Endothelial cell of umbilical vein (primary cell): ENCODE data around the gene PSMA8. TPM values are rescaled to one million over a fixed set of nuclear protein-coding genes. Genes with fewer than 3 reads are reported as not detected.
"Not testable (repeated sequence)": the region's sequence is repeated elsewhere in the genome, so short reads cannot be mapped to it uniquely, and the experiment has no call there.

ENCODE experiments used
- BruUV-seq: library from RNA; stranded (reverse); fragments of 400-500 nt; replicated peaks from 2 replicates; lab custom pipeline; 2021; lab: Mats Ljungman, UMichigan
- CTCF ChIA-PET: fragments of 300-600, 350-600 bp; sonication (Branson Sonifier 250); formaldehyde crosslinking; loops from one replicate; lab custom pipeline; 2021; ENCODE audit warnings: antibody characterized with exemption, inconsistent platforms; lab: Charles Lee
- POLR2A ChIA-PET: fragments of 300-600, 350-600 bp; sonication (Branson Sonifier 250); formaldehyde crosslinking; loops from one replicate; lab custom pipeline; 2021; ENCODE audit warnings: antibody characterized with exemption, inconsistent platforms; lab: Charles Lee
- DNase-seq: peaks from one replicate; pipeline ENCODE4 v3.0.0-alpha.2; 2011; ENCODE audit warnings: low read depth, low spot score
- FAIRE-seq: peaks from 2 replicates; lab custom pipeline; 2011; peaks lifted over from hg19 to GRCh38; lab: Jason Lieb, UNC
- H2AFZ ChIP-seq: 2 replicates; pipeline ENCODE4 v1.6.0; 2012; ENCODE audit warnings: low read depth, low read length, control low read depth, inconsistent platforms
- H3K27ac ChIP-seq: 2 replicates; pipeline ENCODE4 v1.5.1; 2011; ENCODE audit warnings: low read depth, mild to moderate bottlenecking, control low read depth, low read length, moderate library complexity; ENCODE audit not compliant: insufficient read depth
- H3K27me3 ChIP-seq, 2 experiments: 2 replicates each; pipeline versions ENCODE4 v1.6.0 to v1.6.1; 2011; ENCODE audit warnings: low read length in 2 of 2, mixed read lengths in 1 of 2; ENCODE audit not compliant: control insufficient read depth in 2 of 2, insufficient read depth in 2 of 2
- H3K36me3 ChIP-seq, 2 experiments: 2 replicates in 1 of 2; 3 replicates in 1 of 2; pipeline ENCODE4 v1.5.1; 2011; ENCODE audit warnings: low read length in 2 of 2, mild to moderate bottlenecking in 1 of 2, moderate library complexity in 1 of 2; ENCODE audit not compliant: control insufficient read depth in 2 of 2, insufficient read depth in 2 of 2; ENCODE audit errors: extremely low read depth in 1 of 2
- H3K4me1 ChIP-seq: 3 replicates; pipeline ENCODE4 v1.5.1; 2011; ENCODE audit warnings: mild to moderate bottlenecking, low read length; ENCODE audit not compliant: control insufficient read depth, insufficient read depth; ENCODE audit errors: extremely low read depth
- H3K4me2 ChIP-seq: 2 replicates; pipeline ENCODE4 v1.6.1; 2011; ENCODE audit warnings: low read length, control low read depth, mixed read lengths; ENCODE audit not compliant: insufficient read depth
- H3K4me3 ChIP-seq, 3 experiments: fragments of 200-600 bp in 1 of 3; sonication (generic), shearing (Covaris generic) in 1 of 3; replicated peaks in 1 of 3; 2 replicates each; pipeline ENCODE4 v1.5.1; 2011 to 2016; ENCODE audit warnings: control low read depth in 3 of 3, low read length in 3 of 3, mild to moderate bottlenecking in 2 of 3, inconsistent platforms in 1 of 3, low read depth in 1 of 3, moderate library complexity in 1 of 3; ENCODE audit not compliant: insufficient read depth in 1 of 3
- H3K79me2 ChIP-seq: 2 replicates; pipeline ENCODE4 v1.6.0; 2012; ENCODE audit warnings: low read length, inconsistent platforms; ENCODE audit not compliant: control insufficient read depth, insufficient read depth
- H3K9ac ChIP-seq: replicated peaks from 2 replicates; pipeline ENCODE3; 2011; ENCODE audit warnings: low read length, control low read depth; ENCODE audit not compliant: insufficient read depth; ENCODE audit errors: extremely low read depth
- H3K9me1 ChIP-seq: replicated peaks from 3 replicates; pipeline ENCODE4 v1.6.0; 2011; ENCODE audit warnings: mild to moderate bottlenecking, low read length; ENCODE audit not compliant: control insufficient read depth, insufficient read depth; ENCODE audit errors: extremely low read depth
- H3K9me3 ChIP-seq: replicated peaks from 2 replicates; pipeline ENCODE4 v1.5.1; 2012; ENCODE audit warnings: low read length, inconsistent platforms; ENCODE audit not compliant: control insufficient read depth, insufficient read depth
- H4K20me1 ChIP-seq: replicated peaks from 2 replicates; pipeline ENCODE3; 2011; ENCODE audit warnings: mild to moderate bottlenecking, low read length; ENCODE audit not compliant: control insufficient read depth, insufficient read depth; ENCODE audit errors: extremely low read depth
- MYC ChIP-seq: IDR thresholded peaks from one replicate; pipeline ENCODE4 v1.6.1; 2011; ENCODE audit warnings: mild to moderate bottlenecking, low read depth, low read length
- dilution Hi-C: fragments of 300-500 bp; cut with MboI; formaldehyde crosslinking; loops from one replicate; pipeline ENCODE4 v1.15.0; 2019; ENCODE audit warnings: low sequenced_read_pairs; ENCODE audit not compliant: extremely low pct_ligation_motif_present
- intact Hi-C: fragments of 100-400 bp; cut with micrococcal nuclease; formaldehyde crosslinking; loops from one replicate; pipeline ENCODE4 v1.10.0; 2022
- polyA plus RNA-seq, 4 experiments: library from polyadenylated mRNA; depleted of rRNA in 3 of 4; stranded (reverse) in 3 of 4; unstranded in 1 of 4; fragments of >200 nt; gene quantifications; 2 replicates each; pipeline versions ENCODE4 v1.2.1 to v1.2.3, GENCODE V29; 2011 to 2012; ENCODE audit warnings: missing spikeins in 1 of 4
- total RNA-seq: library from RNA; stranded (reverse); gene quantifications from 2 replicates; pipeline ENCODE4 v1.2.3, GENCODE V29; 2021

Gene PSMA8
- total and polyA plus RNA-seq, 2 donors (not counting 3 experiments of a cell fraction or from before 2014, with no cell fraction given), result not detected

DNA sequence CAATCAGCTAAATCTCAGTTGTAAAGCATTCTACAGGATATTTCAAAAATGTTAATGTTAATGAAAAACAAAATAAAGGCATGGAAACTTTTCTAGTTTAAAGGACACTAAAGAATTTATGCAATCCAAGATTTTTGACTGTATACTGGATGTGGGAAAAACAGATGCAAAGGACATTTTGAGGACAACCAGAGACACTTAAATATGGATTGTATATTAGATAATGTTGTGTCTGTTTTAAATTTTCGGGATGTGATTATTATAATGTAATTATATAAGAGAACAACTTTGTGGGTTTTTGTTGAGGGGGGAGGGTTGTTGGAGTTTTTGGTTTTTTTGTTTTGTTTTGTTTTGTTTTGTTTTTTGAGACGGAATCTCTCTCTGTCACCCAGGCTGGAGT, 30.9 kb downstream of the PSMA8 start:
- H3K4me1 ChIP-seq, result no peaks in the 10 kb centered on the region
- no peak for TF ChIP-seq MYC
- no peak overlapping the region for H3K9ac ChIP-seq
- no TSS peak for BruUV-seq
- ChIA-PET CTCF (no interaction called here), POLR2A (no interaction called here)
- no peaks in the 10 kb centered on the region for H4K20me1 ChIP-seq
- intact Hi-C loops, result no loop called here
- no peak overlapping the region for H3K4me2 ChIP-seq
- dilution Hi-C loops, result no loop called here
- no peaks in the 10 kb centered on the region for H3K9me3 ChIP-seq
- DNase-seq (no peak), FAIRE-seq (no peak)
- no peak overlapping the region for H2AFZ ChIP-seq
- no peak overlapping the region for H3K4me3 ChIP-seq
- H3K36me3 ChIP-seq, result no peaks in the 10 kb centered on the region
- no peaks in the 10 kb centered on the region for H3K9me1 ChIP-seq
- H3K27ac ChIP-seq, result no peak overlapping the region
- H3K79me2 ChIP-seq, result no peaks in the 10 kb centered on the region
- peaks cover 0 to 3% of the 10 kb centered on the region in 2 experiments for H3K27me3 ChIP-seq

DNA sequence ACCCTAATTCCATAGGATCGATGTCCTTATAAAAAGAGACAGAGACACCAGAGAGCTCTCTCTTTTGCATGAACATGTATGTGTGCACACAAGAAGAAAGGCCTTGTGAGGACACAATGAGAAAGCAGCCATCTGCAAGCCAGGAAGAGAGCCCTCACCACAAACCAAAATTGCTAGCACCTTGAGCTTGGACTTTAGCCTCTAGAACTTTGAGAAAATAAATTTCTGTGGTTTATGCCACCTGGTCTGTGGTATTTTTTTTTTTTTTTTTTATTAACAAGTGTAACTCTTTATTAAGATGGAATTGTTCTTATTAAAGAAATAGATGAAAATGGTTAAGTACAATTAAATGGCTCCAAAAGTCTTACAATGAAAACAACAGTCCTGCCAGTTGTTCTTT, 33.9 kb downstream of the PSMA8 start:
- H2AFZ ChIP-seq, H3K4me3 ChIP-seq, dilution Hi-C loops, H3K9me3 ChIP-seq, H3K36me3 ChIP-seq, H3K4me1 ChIP-seq, H3K4me2 ChIP-seq, POLR2A ChIA-PET, BruUV-seq, CTCF ChIA-PET, H3K27me3 ChIP-seq, H3K9me1 ChIP-seq, H3K79me2 ChIP-seq, FAIRE-seq, H4K20me1 ChIP-seq, DNase-seq, H3K9ac ChIP-seq, H3K27ac ChIP-seq, intact Hi-C loops: not testable (repeated sequence)
